Erythroblast (primary cell): ENCODE measurements around the gene CD86.

Experiments used
- GATA1 ChIP-seq: IDR thresholded peaks from 2 replicates; pipeline ENCODE4 v1.6.1; 2011; ENCODE audit warnings: low read depth, mild to moderate bottlenecking, control low read depth, low read length, moderate library complexity
- POLR2A ChIP-seq: IDR thresholded peaks from 2 replicates; pipeline ENCODE4 v1.6.1; 2011; ENCODE audit warnings: mild to moderate bottlenecking, low read length

DNA sequence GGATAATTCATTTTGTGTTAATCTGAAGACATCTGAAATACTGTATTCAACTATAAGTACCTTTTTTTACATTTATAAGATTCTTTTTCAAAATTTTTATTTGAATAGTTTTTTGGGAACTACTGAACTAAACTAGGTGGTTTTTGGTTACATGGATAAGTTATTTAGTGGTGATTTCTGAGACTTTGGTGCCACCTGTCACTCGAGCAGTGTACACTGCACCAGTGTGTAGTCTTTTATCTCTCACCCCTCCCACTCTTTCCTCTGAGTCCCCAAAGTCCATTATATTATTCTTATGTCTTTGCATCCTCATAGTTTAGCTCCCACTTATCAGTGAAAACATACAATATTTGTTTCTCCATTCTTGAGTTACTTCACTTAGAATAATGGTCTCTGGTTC is 57.6 kb downstream of the CD86 start:
- TF ChIP-seq POLR2A (no peak), GATA1 (no peak)
